NCI-H2196 treated with DMSO at 0.1 percent for 48 hours (cell line): Measurements from ENCODE around the gene OBSCN.

Source experiments
- DNase-seq: peaks from one replicate; lab custom pipeline; 2025; ENCODE audit not compliant: unreplicated experiment; lab: John Stamatoyannopoulos, UW

OBSCN gene

DNA sequence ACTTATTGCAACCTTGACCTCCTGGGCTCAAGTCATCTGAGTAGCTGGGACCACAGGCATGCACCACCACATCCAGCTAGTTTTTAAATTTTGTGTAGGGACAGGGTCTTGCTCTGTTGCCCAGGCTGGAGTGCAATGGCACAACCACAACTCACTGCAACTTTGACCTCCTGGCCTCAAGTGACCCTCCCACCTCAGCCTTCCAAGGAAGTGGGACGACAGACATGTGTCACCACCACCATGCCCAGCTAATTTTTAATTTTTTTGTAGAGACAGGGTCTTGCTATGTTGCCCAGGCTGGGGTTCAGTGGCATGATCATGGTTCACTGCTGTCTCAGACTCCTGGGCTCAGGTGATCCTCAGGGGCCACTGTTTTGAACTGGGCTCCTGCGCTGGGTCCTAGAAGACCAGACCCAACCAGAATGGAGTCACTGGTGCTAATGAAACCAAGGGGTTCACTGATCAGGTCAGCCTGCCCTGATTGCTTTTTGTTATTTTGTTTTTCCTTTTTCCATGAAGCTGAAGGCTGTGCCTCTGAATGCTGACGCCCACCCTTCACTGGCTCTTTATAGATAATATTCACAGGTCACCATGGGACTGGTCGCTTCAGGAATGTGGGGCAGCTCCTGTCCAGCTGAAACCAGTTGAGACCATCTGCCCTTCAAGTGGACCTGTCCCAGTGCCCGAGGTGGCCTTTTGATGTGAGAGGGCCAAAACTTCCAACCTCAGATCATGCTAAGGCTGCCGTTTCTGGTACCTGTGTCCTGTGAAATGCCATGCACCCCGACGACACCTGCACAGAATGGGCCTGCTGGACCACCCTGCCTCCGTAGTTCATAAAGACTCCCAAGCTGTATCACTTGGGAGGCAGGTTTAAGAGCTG is 203.9 kb downstream of the OBSCN start:
- DNase-seq, result no peak

DNA sequence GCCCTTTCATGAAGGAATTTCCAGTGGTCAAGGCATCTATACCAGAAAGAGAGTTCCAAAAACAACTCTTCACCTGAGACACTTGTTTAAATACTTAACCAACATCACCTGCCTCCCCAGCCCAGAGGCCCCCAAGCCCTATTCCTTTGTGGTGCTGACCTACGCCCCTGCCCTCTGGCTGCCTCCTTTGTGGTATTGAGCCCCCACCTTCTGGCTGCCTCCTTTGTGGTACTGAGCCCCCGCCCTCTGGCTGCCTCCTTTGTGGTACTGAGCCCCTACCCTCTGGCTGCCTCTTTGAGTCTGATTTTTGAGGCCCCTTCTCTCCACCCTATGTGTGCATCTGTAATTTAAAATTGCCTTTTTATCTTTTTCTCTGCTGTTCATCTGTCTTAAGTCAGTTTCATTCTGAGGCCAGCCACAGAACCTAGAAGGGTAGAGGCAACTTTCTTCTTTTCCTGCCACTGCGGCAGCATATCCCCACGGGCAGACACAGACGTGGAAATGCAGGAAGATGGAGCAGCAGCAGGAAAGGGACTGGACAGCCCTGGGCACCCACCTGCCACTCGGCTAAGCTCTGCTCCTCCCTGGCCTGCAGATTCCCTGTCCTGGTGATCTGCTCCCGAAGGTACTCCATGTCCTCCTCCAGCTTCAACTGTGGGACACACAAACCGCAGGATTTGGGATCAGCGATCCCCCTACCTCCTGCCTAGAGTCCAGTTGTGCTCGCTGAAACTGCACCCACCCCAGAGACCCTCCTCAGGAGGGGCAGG is 205.6 kb downstream of the OBSCN start:
- no peak for DNase-seq

DNA sequence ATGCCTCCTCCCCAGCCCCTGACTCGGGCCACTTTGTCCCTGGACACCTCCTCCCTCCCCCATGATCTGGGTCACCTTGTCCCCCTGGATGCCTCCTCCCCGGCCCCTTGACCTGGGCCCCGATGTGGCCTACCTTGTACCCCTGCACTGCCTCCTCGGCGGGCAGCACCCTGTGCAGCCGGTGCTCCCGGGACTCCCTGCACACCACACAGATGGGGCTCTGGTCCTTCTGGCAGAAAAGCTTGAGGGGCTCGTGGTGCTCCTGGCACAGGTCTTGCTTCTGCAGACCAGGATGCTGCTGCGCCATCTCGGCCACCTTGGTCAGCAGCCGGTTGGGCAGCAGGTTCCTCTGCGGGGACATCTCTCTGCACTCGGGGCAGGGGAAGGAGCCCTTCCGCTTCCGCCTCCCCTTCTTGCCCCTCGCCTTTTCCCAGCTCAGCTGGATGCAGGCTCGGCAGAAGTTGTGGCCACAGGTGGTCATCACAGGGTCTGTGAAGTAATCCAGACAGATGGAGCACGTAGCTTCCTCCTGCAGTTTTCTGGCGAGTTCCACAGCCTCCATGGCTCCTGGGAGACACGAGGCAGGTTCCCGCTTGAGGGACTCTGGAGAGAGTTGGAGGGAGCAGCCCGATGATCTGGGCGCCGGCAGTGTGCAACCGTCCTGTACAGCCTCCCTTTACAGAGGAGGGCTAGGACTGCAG is 206.8 kb downstream of the OBSCN start:
- DNase-seq, result no peak

DNA sequence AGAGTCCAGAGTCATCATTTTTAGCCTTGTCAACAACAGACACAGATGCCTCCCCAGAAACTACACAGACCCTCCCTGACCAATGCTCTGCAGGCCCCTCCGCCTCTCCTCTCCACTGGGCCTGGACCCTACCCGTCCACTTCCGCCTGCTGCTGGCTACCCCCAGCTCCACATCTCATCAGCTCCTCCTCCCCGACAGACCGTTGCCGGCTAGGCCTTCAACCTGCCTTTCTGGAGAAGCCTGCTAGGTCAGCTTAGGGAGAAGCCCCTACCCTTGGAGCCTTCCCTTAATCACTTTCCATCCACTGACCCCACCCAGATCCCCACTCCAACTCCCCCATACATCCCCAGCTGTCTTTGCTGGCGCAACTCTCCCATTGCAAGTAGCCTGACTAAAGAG is 207.4 kb downstream of the OBSCN start:
- DNase-seq, result no peak

DNA sequence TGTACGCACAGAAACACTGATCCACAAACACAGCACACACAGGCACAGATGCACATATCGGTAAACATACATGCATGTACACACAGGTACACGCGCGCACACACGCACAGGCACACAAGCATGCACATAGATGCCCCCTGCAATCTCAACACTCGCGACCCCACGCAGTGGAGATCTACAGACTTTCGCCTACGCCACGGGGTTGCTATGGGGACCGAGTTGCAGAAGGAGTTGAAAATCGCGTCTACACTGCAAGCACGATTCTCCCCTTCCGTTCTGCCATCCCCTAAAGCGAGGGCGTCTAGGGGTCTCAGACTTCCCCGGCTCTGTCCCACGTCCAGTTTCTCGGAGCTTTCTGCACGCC is 208.0 kb downstream of the OBSCN start:
- DNase-seq, result no peak

- DNase-seq, result no peak
These were observed 208.5 kb downstream of the OBSCN start, which contains the start of gene TRIM17 for GRCh38 chr1:228416217-228416933. Gene TRIM17, minus strand, starts transcription at chr1:228416861. Its CDS starts 1,789 bp downstream, at chr1:228415072.

- DNase-seq, result no peak
These were observed 209.2 kb downstream of the OBSCN start for GRCh38 chr1:228417061-228417460.

GRCh38 chr1:228417483-228418203 is 209.8 kb downstream of the OBSCN start:
- no peak for DNase-seq

DNA sequence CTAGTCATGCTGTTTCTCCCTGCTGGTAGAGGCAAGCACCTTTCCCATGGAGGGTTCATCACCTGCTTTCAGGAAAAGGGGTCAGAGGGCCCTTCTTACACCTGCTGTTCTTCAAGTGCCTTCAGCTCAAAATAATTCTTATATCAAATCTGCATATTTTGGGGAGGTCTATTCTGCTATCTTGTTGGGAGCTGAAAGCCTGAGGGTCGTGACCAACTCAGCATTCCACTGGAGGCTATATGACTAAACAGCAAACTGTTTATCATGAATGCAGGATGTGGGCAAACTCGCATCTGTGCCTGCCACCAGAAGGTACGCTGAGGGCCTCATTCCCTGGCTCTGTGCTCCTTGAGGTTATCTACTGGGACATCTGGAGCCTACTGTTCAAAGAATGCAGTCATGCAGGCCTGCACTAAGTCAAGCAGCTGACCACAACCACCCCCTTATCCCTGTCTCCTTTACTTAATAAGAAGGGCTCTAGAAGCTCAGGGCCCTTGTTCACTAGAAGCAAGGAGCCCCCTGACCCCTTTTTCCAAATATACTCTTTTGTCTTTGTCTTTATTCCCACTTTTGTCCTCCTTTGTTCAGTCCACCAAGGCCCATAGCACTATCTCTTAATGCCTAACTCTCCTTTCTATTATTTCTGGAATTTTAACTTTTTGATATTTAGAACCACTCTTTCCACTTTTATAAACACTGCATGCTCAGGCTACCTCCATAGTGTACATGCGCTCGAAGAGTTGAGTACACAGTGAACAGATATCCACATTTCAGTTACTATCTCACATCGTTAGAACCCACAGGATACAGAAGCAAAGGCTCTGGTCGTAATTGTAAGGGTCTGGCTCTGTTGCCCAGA is 213.4 kb downstream of the OBSCN start:
- DNase-seq, result no peak

DNA sequence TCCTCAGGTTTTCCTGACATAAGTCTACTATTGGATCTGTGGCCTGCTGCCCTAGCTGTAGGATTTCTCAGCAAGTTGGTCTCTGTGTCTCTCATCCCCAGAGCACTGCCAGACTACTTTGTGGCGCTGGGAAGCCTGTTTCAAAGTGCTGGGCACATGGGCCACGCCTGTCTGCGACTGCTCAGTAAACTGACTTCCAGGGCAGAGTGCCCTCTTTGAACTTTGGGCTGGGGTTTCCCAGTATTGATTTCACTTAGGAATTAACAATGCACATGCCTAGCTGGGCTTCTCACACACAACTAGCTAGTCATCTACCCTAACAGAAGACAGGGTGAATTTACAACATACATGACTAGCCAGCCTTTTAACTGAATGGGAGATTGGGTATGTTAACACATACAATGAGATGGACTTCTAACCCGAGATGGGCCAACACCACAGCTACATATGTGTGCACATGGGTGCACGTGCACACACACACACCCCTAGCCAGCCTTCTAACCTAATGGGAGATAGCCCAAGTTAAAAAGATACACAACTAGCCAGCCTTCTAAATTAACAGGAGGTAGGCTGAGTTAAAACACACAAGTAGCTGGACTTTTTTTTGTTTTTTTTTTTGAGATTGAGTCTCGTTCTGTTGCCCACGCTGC is 215.7 kb downstream of the OBSCN start:
- no peak for DNase-seq

DNA sequence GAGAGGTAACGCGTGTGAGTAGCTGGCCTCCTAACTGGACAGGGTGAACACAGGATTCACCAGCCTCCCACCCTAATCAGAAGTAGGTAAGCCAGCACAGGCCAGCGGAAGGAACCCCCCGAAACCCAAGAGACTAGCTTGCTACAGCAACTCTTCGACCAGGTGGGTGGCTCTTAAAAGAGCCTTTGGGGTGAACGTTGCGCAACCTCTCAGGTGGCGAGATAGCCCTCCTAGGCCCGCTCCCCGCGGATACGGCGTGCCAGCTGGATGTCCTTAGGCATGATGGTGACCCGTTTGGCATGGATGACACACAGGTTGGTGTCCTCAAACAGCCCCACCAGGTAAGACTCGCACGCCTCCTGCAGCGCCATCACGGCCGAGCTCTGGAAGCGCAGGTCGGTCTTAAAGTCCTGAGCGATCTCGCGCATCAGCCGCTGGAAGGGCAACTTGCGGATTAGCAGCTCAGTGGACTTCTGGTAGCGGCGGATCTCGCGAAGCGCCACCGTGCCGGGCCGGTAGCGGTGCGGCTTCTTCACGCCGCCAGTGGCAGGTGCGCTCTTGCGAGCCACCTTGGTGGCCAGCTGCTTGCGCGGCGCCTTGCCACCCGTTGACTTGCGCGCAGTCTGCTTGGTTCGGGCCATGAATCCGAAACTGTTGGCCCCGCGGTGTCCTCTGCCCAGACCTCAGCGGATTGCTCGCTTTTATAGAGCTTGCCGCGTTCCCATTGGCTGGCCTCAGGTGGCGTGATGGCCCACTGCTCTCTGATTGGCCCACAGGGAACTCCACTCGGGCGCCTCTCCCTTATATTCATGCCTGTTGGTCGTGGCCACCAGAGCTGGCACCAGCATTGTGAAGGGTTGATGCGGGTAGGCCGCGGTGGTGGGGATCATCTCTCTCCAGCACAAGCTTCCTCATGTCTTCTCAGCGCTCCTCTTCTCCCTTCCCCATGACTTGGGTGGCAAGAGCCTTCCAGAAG is 217.1 kb downstream of the OBSCN start:
- no peak for DNase-seq

- no peak for DNase-seq
These were observed 218.8 kb downstream of the OBSCN start for GRCh38 chr1:228426518-228427175.

DNA sequence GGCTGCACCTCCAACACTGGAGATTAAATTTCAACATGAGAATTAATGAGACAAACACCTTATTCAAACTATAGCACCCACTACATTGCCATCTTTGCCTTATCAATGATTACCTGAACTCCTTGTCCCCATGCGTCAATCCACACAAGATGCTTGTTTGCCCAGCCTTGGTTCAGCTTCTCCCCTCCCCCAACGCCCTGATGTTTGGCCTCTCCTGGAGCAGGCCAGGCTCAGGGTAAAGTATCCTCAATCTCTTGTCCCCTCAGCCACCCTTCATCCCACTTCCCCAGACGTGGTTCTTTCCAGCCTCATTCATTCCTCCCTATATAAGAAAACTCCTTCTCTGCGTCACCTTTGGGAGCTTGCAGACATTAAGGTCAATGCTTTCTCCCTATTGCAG is 220.6 kb downstream of the OBSCN start:
- DNase-seq, result no peak
